ENCODE results near the gene TNS4. TPM values are rescaled to one million over a fixed set of nuclear protein-coding genes. Genes with fewer than 3 reads are reported as not detected.
A peak's percentile ranks its signal among the peaks of the same experiment; 100 is the strongest.

TNS4 gene
- polyA plus RNA-seq, 2 of the 4 experiments (the other 2 are of a cell fraction) = 24.2 to 73.5 TPM

DNA sequence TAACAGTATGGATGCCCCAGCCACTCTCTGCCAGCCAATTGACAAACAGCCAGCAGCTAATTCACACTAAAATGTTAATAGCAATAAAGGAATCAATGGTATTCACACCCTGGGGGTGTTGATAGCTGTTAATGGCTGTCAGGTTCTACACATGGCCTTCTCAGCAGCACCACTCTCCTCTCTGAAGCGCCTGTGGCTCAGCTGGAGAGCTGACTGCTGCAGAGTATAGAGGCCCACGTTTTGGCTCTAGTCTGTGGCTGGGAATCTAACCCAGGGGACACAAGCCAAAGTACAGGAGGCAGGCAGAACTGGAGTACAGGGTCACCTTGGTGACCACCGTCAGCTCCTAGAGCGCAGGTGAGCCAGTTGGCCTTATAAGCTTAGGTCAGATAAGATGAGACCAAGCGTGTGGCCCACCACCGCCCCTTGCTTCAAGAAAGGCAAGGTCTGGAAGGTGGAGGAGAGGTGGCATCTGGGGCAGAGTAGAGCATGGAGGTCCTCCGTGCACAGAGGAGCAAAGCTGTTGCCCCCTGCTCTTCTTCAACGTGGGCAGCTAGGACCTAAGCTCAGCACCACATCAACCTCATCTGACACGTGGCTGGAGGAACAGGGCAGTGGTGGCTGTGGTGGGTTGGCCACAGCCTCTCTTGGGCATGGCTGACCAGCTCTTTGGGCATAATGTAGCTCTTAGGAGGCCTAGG lies 38.4 kb upstream of the TNS4 start:
- Histone ChIP-seq H3K4me2 (no peak overlapping the region), H3K4me1 (peaks cover 75% of the 10 kb centered on the region), H3K9me3 (no peaks in the 10 kb centered on the region), H3K27ac (peak overlapping the region; percentile 95 to 99), H3K4me3 (no peak overlapping the region)
- DNase-seq (ENCODE audit: low read depth in 1 of 2, low spot score in 1 of 2) (no peak), FAIRE-seq (no peak), ATAC-seq (no peak)
- CTCF ChIA-PET = interaction anchor here (0.6 to 36.6 kb wide), 16 partner anchors 9 to 236 kb away, joined by 3 to 1144 read pairs (median 6); partner anchors contain the start of genes CCR7, IGFBP4 and TOP2A
- POLR2A ChIA-PET = interaction anchor here (0.6 to 9.7 kb wide), 3 partner anchors 12 to 67 kb away, joined by 3 to 64 read pairs (median 5); no protein-coding TSS in a partner anchor
- 88% methylated on average over 9 of the region's 9 CpGs for WGBS (ENCODE audit: missing lambda C conversion rate)
- TF ChIP-seq KDM5A (IDR thresholded peaks at IDR 0.05) (no peak), CBX2 (IDR thresholded peaks at IDR 0.05; ENCODE audit: borderline replicate concordance, low read depth) (no peak), HOXB13 (CRISPR knock-in tag; IDR thresholded peaks at IDR 0.05; ENCODE audit: low read depth) (no peak), ZC3H11A (IDR thresholded peaks at IDR 0.05) (no peak), HEYL (CRISPR knock-in tag; IDR thresholded peaks at IDR 0.05) (no peak), HOXA7 (CRISPR knock-in tag; IDR thresholded peaks at IDR 0.05) (no peak), FOSL2 (IDR thresholded peaks at IDR 0.05) (no peak), FOSL2 (CRISPR knock-in tag; IDR thresholded peaks at IDR 0.05) (no peak), TFCP2L1 (CRISPR knock-in tag; IDR thresholded peaks at IDR 0.05) (no peak), EHF (CRISPR knock-in tag; IDR thresholded peaks at IDR 0.05) (no peak), POLR2AphosphoS2 (conservative IDR thresholded peaks at IDR 0.05; ENCODE audit: low read length) (no peak), EHMT2 (IDR thresholded peaks at IDR 0.05; ENCODE audit: low read depth) (no peak), CHD4 (IDR thresholded peaks at IDR 0.05; ENCODE audit: borderline replicate concordance) (no peak), CEBPB (IDR thresholded peaks at IDR 0.05) (no peak)
- TF ChIP-seq, protein P1, sequence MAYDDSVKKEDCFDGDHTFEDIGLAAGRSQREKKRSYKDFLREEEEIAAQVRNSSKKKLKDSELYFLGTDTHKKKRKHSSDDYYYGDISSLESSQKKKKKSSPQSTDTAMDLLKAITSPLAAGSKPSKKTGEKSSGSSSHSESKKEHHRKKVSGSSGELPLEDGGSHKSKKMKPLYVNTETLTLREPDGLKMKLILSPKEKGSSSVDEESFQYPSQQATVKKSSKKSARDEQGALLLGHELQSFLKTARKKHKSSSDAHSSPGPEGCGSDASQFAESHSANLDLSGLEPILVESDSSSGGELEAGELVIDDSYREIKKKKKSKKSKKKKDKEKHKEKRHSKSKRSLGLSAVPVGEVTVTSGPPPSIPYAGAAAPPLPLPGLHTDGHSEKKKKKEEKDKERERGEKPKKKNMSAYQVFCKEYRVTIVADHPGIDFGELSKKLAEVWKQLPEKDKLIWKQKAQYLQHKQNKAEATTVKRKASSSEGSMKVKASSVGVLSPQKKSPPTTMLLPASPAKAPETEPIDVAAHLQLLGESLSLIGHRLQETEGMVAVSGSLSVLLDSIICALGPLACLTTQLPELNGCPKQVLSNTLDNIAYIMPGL (CRISPR knock-in tag; IDR thresholded peaks at IDR 0.05; ENCODE audit: borderline replicate concordance) = no peak
- TF ChIP-seq, protein P2, sequence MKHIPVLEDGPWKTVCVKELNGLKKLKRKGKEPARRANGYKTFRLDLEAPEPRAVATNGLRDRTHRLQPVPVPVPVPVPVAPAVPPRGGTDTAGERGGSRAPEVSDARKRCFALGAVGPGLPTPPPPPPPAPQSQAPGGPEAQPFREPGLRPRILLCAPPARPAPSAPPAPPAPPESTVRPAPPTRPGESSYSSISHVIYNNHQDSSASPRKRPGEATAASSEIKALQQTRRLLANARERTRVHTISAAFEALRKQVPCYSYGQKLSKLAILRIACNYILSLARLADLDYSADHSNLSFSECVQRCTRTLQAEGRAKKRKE (CRISPR knock-in tag; IDR thresholded peaks at IDR 0.05; ENCODE audit: low read depth) = no peak
- TF ChIP-seq, protein P3, sequence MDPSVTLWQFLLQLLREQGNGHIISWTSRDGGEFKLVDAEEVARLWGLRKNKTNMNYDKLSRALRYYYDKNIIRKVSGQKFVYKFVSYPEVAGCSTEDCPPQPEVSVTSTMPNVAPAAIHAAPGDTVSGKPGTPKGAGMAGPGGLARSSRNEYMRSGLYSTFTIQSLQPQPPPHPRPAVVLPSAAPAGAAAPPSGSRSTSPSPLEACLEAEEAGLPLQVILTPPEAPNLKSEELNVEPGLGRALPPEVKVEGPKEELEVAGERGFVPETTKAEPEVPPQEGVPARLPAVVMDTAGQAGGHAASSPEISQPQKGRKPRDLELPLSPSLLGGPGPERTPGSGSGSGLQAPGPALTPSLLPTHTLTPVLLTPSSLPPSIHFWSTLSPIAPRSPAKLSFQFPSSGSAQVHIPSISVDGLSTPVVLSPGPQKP (IDR thresholded peaks at IDR 0.05; ENCODE audit: low read depth, low read length) = no peak

DNA sequence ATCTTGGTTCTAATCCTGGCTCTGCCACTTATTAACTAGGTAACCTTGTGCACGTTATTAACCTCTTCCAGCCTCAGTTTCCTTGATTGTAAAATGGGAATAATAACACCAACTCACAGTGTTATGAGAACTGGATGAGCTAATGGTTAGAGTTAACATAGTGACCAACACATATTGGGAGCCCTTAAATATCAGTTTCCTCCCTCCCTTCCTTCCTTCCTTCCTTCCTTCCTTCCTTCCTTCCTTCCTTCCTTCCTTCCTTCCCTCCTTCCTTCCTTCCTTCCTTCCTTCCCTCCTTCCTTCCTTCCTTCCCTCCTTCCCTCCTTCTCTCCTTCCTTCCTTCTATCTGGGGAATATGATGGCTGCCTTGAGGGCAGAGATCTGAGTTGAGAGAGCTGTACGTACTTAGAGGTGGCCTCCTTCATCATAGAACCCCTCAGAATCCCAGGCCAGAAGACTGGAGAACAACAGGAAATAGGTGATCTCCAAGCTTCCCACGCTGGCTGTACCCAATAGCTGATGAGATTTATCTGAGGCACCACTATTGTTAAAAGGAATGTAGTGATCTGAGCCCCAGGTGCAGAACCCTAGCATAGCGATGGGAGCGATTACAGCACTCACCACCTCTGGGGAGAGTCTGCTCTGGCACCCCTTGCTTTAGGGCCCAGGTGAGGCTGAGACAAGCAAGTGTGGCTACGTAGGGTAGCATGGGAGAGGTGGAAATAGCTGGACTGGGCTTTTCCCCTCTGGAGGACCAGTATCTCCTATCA lies 37.7 kb upstream of the TNS4 start:
- FAIRE-seq = no peak
- peaks cover 78% of the 10 kb centered on the region for H3K4me1 ChIP-seq
- ChIA-PET POLR2A (interaction anchor here (1.4 to 9.7 kb wide), 2 partner anchors 12 to 67 kb away, joined by 5 to 64 read pairs; no protein-coding TSS in a partner anchor), CTCF (interaction anchor here (0.6 to 36.6 kb wide), 14 partner anchors 9 to 235 kb away, joined by 3 to 1144 read pairs (median 6); partner anchors contain the start of genes CCR7, IGFBP4 and TOP2A)
- no peak overlapping the region for H3K4me2 ChIP-seq
- DNase-seq (ENCODE audit: low read depth in 1 of 2, low spot score in 1 of 2) = no peak
- 91% methylated on average over 6 of the region's 6 CpGs for WGBS (ENCODE audit: missing lambda C conversion rate)
- peak overlapping the region; percentile 95 to 99 for H3K27ac ChIP-seq
- no peak for ATAC-seq
- H3K4me3 ChIP-seq = no peak overlapping the region
- H3K9me3 ChIP-seq = no peaks in the 10 kb centered on the region
- TF ChIP-seq, protein P4, sequence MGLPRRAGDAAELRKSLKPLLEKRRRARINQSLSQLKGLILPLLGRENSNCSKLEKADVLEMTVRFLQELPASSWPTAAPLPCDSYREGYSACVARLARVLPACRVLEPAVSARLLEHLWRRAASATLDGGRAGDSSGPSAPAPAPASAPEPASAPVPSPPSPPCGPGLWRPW (IDR thresholded peaks at IDR 0.05) = no peak
- no peak for TF ChIP-seq EP300 (IDR thresholded peaks at IDR 0.05)
- TF ChIP-seq FOSL2 (IDR thresholded peaks at IDR 0.05) = no peak
- peak; percentile 33; the same call in 1 of the 2 replicates for TF ChIP-seq FOSL2 (CRISPR knock-in tag; IDR thresholded peaks at IDR 0.05)
- no peak for TF ChIP-seq MYC (IDR thresholded peaks at IDR 0.05; ENCODE audit: borderline replicate concordance, low read length)
- no peak for TF ChIP-seq PHF8 (IDR thresholded peaks at IDR 0.05; ENCODE audit: borderline replicate concordance, low read depth)
- TF ChIP-seq, protein P5, sequence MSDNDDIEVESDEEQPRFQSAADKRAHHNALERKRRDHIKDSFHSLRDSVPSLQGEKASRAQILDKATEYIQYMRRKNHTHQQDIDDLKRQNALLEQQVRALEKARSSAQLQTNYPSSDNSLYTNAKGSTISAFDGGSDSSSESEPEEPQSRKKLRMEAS (IDR thresholded peaks at IDR 0.05) = no peak
- TF ChIP-seq MAFK (IDR thresholded peaks at IDR 0.05; ENCODE audit: partially characterized antibody) = no peak
- TF ChIP-seq, protein P2 (CRISPR knock-in tag; IDR thresholded peaks at IDR 0.05; ENCODE audit: low read depth) = peak; percentile 35; the same call in 1 of the 2 replicates
- no peak for TF ChIP-seq JUNB (IDR thresholded peaks at IDR 0.05)
- TF ChIP-seq, protein P6, sequence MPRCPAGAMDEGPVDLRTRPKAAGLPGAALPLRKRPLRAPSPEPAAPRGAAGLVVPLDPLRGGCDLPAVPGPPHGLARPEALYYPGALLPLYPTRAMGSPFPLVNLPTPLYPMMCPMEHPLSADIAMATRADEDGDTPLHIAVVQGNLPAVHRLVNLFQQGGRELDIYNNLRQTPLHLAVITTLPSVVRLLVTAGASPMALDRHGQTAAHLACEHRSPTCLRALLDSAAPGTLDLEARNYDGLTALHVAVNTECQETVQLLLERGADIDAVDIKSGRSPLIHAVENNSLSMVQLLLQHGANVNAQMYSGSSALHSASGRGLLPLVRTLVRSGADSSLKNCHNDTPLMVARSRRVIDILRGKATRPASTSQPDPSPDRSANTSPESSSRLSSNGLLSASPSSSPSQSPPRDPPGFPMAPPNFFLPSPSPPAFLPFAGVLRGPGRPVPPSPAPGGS (IDR thresholded peaks at IDR 0.05) = no peak
- TF ChIP-seq KDM1A (IDR thresholded peaks at IDR 0.05; ENCODE audit: low read depth) = no peak
- TF ChIP-seq CBX2 (IDR thresholded peaks at IDR 0.05; ENCODE audit: borderline replicate concordance, low read depth) = no peak
